B cell (primary cell): ENCODE measurements around the gene ASB18. TPM values are rescaled to one million over a fixed set of nuclear protein-coding genes. Genes with fewer than 3 reads are reported as not detected.
"Not testable (repeated sequence)": the region's sequence is repeated elsewhere in the genome, so short reads cannot be mapped to it uniquely, and the experiment has no call there.

ENCODE experiments used
- ATAC-seq: fragments of 200-7000 bp; cut with Tn5 transposase; one replicate; pipeline ENCODE4 v1.10.0; 2021; ENCODE audit warnings: low read depth, mild to moderate bottlenecking, moderate number of reproducible peaks, moderate library complexity
- CTCF ChIA-PET: fragments of 350-600 bp; sonication (Branson Sonifier 250); formaldehyde crosslinking; loops from one replicate; lab custom pipeline; 2021; ENCODE audit warnings: antibody characterized with exemption, inconsistent platforms; lab: Charles Lee
- POLR2A ChIA-PET: fragments of 350-600 bp; sonication (Branson Sonifier 250); formaldehyde crosslinking; loops from one replicate; lab custom pipeline; 2021; ENCODE audit warnings: antibody characterized with exemption; lab: Charles Lee
- DNase-seq: peaks from one replicate; pipeline ENCODE4 v3.0.0; 2013
- H2AFZ ChIP-seq: 2 replicates; pipeline ENCODE4 v1.6.1; 2012; ENCODE audit warnings: mild to moderate bottlenecking, low read depth, low read length; ENCODE audit not compliant: insufficient read depth, poor library complexity, severe bottlenecking
- H3K27ac ChIP-seq, 2 donors: 1 replicate in 1 of 2; 2 replicates in 1 of 2; pipeline ENCODE4 v1.5.1; 2012 to 2013; ENCODE audit warnings: low read length in 2 of 2, mild to moderate bottlenecking in 2 of 2, moderate library complexity in 1 of 2
- H3K27me3 ChIP-seq, 4 experiments: fragments of 200-600 bp in 1 of 4; sonication (generic) in 1 of 4; replicated peaks in 1 of 4; 1 replicate in 2 of 4; 2 replicates in 2 of 4; pipeline versions ENCODE4 v1.6.1 to v1.7.0; 2013 to 2016; ENCODE audit warnings: low read length in 3 of 4, mild to moderate bottlenecking in 2 of 4, mixed read lengths in 1 of 4, moderate library complexity in 1 of 4; ENCODE audit not compliant: insufficient read depth in 4 of 4, control insufficient read depth in 3 of 4; ENCODE audit errors: control extremely low read depth in 1 of 4
- H3K36me3 ChIP-seq, 2 experiments: replicated peaks in 1 of 2; 1 replicate in 1 of 2; 2 replicates in 1 of 2; pipeline versions ENCODE4 v1.6.1 to v1.7.1; 2013; ENCODE audit warnings: low read length in 1 of 2; ENCODE audit not compliant: insufficient read depth in 2 of 2, control insufficient read depth in 1 of 2; ENCODE audit errors: control extremely low read depth in 1 of 2, extremely low read depth in 1 of 2
- H3K4me1 ChIP-seq, 2 donors: fragments of 200-600 bp in 1 of 2; sonication (generic) in 1 of 2; 1 replicate in 1 of 2; 2 replicates in 1 of 2; pipeline versions ENCODE4 v1.5.1 to v1.6.1; 2013 to 2017; ENCODE audit warnings: low read length in 2 of 2; ENCODE audit not compliant: control insufficient read depth in 2 of 2, insufficient read depth in 2 of 2
- H3K4me2 ChIP-seq: replicated peaks from 2 replicates; pipeline ENCODE3; 2012; ENCODE audit warnings: mild to moderate bottlenecking, low read depth, low read length; ENCODE audit not compliant: poor library complexity, severe bottlenecking
- H3K4me3 ChIP-seq, 5 experiments: fragments of 200-600 bp in 1 of 5; sonication (generic) in 1 of 5; 1 replicate in 3 of 5; 2 replicates in 2 of 5; pipeline versions ENCODE4 v1.5.1 to v1.7.0; 2011 to 2016; ENCODE audit warnings: low read length in 4 of 5, mild to moderate bottlenecking in 4 of 5, low read depth in 2 of 5, control low read depth in 1 of 5, moderate library complexity in 1 of 5; ENCODE audit not compliant: insufficient read depth in 1 of 5; ENCODE audit errors: control extremely low read depth in 1 of 5, extremely low read depth in 1 of 5
- H3K79me2 ChIP-seq: fragments of 200-600 bp; sonication (generic); one replicate; pipeline ENCODE4 v1.6.0; 2016; ENCODE audit warnings: low read length; ENCODE audit not compliant: control insufficient read depth, insufficient read depth
- H3K9ac ChIP-seq: fragments of 200-600 bp; sonication (generic); 2 replicates; pipeline ENCODE4 v1.6.1; 2017; ENCODE audit warnings: mild to moderate bottlenecking, low read length, moderate library complexity
- H3K9me3 ChIP-seq, 3 donors: one replicate each; pipeline versions ENCODE4 v1.6.1 to v1.7.1; 2013; ENCODE audit warnings: low read length in 2 of 3; ENCODE audit not compliant: control insufficient read depth in 2 of 3, insufficient read depth in 1 of 3; ENCODE audit errors: control extremely low read depth in 1 of 3
- H4K20me1 ChIP-seq: 2 replicates; pipeline ENCODE4 v1.6.0; 2012; ENCODE audit warnings: mild to moderate bottlenecking, low read length; ENCODE audit not compliant: insufficient read depth, control insufficient read depth, poor library complexity, severe bottlenecking
- H3K27ac Mint-ChIP-seq: one replicate; pipeline ENCODE4 v1.8.0; 2021; ENCODE audit warnings: mixed read lengths
- H3K27me3 Mint-ChIP-seq: one replicate; pipeline ENCODE4 v1.8.0; 2021; ENCODE audit warnings: mixed read lengths
- H3K4me1 Mint-ChIP-seq: one replicate; pipeline ENCODE4 v1.8.0; 2021; ENCODE audit warnings: mixed read lengths
- H3K4me3 Mint-ChIP-seq: one replicate; pipeline ENCODE4 v1.8.0; 2021; ENCODE audit warnings: mixed read lengths
- H3K9me3 Mint-ChIP-seq: one replicate; pipeline ENCODE4 v1.8.0; 2022; ENCODE audit warnings: mixed read lengths; ENCODE audit not compliant: insufficient read depth
- EZH2 ChIP-seq: IDR thresholded peaks from 2 replicates; pipeline ENCODE4 v1.6.1; 2012; ENCODE audit warnings: borderline replicate concordance, low read depth, mild to moderate bottlenecking, moderate library complexity, low read length; ENCODE audit not compliant: insufficient read depth, poor library complexity, severe bottlenecking
- WGBS: methylation state at CpG from one replicate; pipeline ENCODE4 v1.1.5; 2013; ENCODE audit warnings: missing lambda C conversion rate; ENCODE audit not compliant: insufficient coverage; 5-methylcytosine and 5-hydroxymethylcytosine counted together
- intact Hi-C: fragments of 100-400 bp; cut with micrococcal nuclease; formaldehyde crosslinking; loops from one replicate; pipeline ENCODE4 v1.10.0; 2022
- polyA plus RNA-seq: library from polyadenylated mRNA; depleted of rRNA; stranded (reverse); fragments of >200 nt; gene quantifications from 2 replicates; pipeline ENCODE4 v1.2.3, GENCODE V29; 2012
- total RNA-seq, 2 donors: library from RNA; stranded (reverse); fragments of 120-200 nt in 1 of 2; gene quantifications; 1 replicate in 1 of 2; 2 replicates in 1 of 2; pipeline versions ENCODE4 v1.2.3 to v1.2.4, GENCODE V29; 2013 to 2022
- TF ChIP-seq, protein P1 (sequence below): fragments of 200-600 bp; IDR thresholded peaks from one replicate; pipeline ENCODE4 v1.8.0; 2022; ENCODE audit warnings: antibody characterized with exemption, mild to moderate bottlenecking

ASB18 gene
- total and polyA plus RNA-seq, 2 donors (not counting 1 experiment from before 2014, with no cell fraction given) = not detected

DNA sequence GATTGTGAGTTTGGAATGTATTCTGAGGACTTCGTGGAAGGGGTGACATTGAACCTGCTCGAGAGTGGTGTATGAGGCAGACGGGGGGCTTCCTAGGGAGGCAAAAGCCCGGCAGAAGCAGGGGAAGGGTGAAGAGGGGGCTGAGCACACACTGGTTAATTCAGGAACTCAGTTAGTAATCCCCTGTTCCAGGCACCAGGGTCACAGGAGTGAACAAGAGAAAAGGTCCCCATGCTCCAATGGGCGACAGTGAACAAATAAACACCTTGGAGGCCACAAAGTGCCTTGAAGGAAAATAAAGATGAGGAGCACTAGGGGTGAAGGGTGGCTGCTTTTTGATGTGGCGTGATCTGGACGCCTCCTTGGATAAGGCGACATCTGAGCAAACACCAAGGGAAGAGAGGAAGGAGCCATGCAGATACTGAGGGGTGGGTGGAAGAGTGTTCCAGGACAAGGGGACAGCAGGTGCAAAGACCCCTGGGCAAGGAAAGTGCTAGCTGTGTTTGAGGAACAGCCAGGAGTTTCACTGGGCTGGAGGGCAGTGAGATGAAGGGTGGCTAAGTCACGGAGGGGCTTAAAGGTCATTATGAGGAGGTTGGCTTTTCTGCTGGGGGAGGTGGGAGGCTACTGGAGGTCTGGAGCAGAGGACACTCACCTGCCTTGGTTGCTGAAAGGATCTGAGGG, 26.7 kb upstream of the ASB18 start:
- H3K4me1 Mint-ChIP-seq = no peaks in the 10 kb centered on the region
- ChIA-PET POLR2A (no interaction called here), CTCF (no interaction called here)
- DNase-seq (no peak), ATAC-seq (no peak)
- intact Hi-C loops = no loop called here
- no peak overlapping the region for H3K9ac ChIP-seq
- TF ChIP-seq, protein P1, sequence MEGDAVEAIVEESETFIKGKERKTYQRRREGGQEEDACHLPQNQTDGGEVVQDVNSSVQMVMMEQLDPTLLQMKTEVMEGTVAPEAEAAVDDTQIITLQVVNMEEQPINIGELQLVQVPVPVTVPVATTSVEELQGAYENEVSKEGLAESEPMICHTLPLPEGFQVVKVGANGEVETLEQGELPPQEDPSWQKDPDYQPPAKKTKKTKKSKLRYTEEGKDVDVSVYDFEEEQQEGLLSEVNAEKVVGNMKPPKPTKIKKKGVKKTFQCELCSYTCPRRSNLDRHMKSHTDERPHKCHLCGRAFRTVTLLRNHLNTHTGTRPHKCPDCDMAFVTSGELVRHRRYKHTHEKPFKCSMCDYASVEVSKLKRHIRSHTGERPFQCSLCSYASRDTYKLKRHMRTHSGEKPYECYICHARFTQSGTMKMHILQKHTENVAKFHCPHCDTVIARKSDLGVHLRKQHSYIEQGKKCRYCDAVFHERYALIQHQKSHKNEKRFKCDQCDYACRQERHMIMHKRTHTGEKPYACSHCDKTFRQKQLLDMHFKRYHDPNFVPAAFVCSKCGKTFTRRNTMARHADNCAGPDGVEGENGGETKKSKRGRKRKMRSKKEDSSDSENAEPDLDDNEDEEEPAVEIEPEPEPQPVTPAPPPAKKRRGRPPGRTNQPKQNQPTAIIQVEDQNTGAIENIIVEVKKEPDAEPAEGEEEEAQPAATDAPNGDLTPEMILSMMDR = no peak
- no peak for TF ChIP-seq EZH2
- H3K27ac ChIP-seq = no peak overlapping the region
- H3K4me2 ChIP-seq = no peak overlapping the region
- H3K4me3 ChIP-seq = no peak overlapping the region
- no peak overlapping the region for H3K4me3 Mint-ChIP-seq
- H3K27ac Mint-ChIP-seq = no peak overlapping the region
- no peaks in the 10 kb centered on the region for H3K36me3 ChIP-seq
- no peaks in the 10 kb centered on the region for H4K20me1 ChIP-seq
- H3K27me3 ChIP-seq = no peaks in the 10 kb centered on the region
- H3K4me1 ChIP-seq = no peaks in the 10 kb centered on the region
- WGBS = 85% methylated on average over 9 of the region's 9 CpGs
- H2AFZ ChIP-seq = no peak overlapping the region
- H3K79me2 ChIP-seq = no peaks in the 10 kb centered on the region
- peaks cover 17% of the 10 kb centered on the region for H3K27me3 Mint-ChIP-seq
- no peaks in the 10 kb centered on the region for H3K9me3 Mint-ChIP-seq
- H3K9me3 ChIP-seq = no peaks in the 10 kb centered on the region

DNA sequence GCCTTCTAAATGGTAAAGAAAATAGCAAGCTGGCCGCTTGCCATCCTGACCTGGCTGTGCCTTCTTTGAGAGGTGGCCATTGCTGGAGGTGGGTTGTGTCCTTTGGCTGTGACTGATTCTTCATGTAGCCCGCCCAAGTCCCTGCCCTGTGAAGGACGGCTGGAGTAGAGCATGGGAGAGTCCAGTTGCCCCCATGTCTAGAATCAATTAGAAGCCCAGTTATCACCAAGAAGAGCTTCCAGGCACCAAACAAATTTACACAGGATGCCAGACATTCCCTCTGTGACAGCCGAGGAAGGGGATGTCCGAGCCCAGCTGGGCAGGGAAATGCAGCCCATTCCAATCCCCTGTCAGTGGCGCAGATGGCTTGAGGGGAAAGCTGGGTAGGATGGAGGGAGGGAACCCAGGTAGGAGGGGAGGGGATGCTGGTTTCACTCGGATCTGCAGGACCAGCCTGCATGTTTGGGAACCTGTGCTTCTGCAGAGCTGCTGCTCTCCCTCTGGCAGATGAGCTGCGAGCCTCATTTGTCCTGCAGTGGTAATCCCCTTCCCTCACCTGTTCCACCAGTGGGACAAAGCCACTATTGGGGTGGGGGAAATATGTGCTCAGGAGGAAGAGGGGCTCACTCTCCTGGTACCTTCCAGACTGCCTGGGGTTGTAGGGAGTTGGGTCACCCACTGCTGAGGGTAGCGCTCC, 25.7 kb upstream of the ASB18 start:
- H3K4me1 Mint-ChIP-seq = no peaks in the 10 kb centered on the region
- POLR2A ChIA-PET = no interaction called here
- Histone ChIP-seq H3K27ac (no peak overlapping the region), H3K36me3 (no peaks in the 10 kb centered on the region), H4K20me1 (no peaks in the 10 kb centered on the region), H3K9me3 (no peaks in the 10 kb centered on the region), H2AFZ (no peak overlapping the region), H3K9ac (no peak overlapping the region), H3K79me2 (no peaks in the 10 kb centered on the region), H3K4me2 (no peak overlapping the region), H3K4me1 (no peaks in the 10 kb centered on the region), H3K27me3 (no peaks in the 10 kb centered on the region), H3K4me3 (no peak overlapping the region)
- ATAC-seq = no peak
- WGBS = 76% methylated on average over 7 of the region's 9 CpGs
- TF ChIP-seq, protein P1 = no peak
- no peak for TF ChIP-seq EZH2
- no peak overlapping the region for H3K27ac Mint-ChIP-seq
- CTCF ChIA-PET = no interaction called here
- peaks cover 14% of the 10 kb centered on the region for H3K27me3 Mint-ChIP-seq
- no peak for DNase-seq
- no peaks in the 10 kb centered on the region for H3K9me3 Mint-ChIP-seq
- intact Hi-C loops = no loop called here
- H3K4me3 Mint-ChIP-seq = no peak overlapping the region

DNA sequence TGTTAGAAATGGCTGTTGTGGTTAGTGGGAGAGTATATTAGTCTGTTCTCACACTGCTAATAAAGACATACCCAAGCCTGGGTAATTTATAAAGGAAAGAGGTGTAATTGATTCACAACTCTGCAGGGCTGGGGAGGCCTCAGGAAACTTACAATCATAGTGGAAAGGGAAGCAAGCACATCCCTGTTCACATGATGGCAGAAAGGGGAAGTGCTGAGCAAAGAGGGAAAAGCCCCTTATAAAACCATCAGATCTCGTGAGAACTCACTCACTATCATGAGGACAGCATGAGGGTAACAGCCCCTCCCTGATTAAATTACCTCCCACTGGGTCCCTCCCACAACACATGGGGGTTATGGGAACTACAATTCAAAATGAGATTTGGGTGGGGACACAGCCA, 24.2 kb upstream of the ASB18 start:
- ATAC-seq, H3K9me3 Mint-ChIP-seq, H2AFZ ChIP-seq, H3K9me3 ChIP-seq, H3K4me1 ChIP-seq, H3K27me3 ChIP-seq, DNase-seq, H3K9ac ChIP-seq, CTCF ChIA-PET, H3K4me3 Mint-ChIP-seq, H4K20me1 ChIP-seq, H3K36me3 ChIP-seq, H3K4me3 ChIP-seq, intact Hi-C loops, H3K4me2 ChIP-seq, H3K27ac ChIP-seq, POLR2A ChIA-PET, H3K27ac Mint-ChIP-seq, H3K79me2 ChIP-seq, H3K4me1 Mint-ChIP-seq: not testable (repeated sequence)
- H3K27me3 Mint-ChIP-seq = peaks cover 14% of the 10 kb centered on the region
- no CpG with 5 or more reads among the region's 1 CpG for WGBS
